ENCODE results near the gene ZC3H7A. TPM values are rescaled to one million over a fixed set of nuclear protein-coding genes. Genes with fewer than 3 reads are reported as not detected.
A peak's percentile ranks its signal among the peaks of the same experiment; 100 is the strongest.

ZC3H7A gene
- total and polyA plus RNA-seq, 9 of the 15 experiments (the other 6 are each of a cell fraction or from before 2014, with no cell fraction given) = 19.8 to 49.1 (median 28.2) TPM

DNA sequence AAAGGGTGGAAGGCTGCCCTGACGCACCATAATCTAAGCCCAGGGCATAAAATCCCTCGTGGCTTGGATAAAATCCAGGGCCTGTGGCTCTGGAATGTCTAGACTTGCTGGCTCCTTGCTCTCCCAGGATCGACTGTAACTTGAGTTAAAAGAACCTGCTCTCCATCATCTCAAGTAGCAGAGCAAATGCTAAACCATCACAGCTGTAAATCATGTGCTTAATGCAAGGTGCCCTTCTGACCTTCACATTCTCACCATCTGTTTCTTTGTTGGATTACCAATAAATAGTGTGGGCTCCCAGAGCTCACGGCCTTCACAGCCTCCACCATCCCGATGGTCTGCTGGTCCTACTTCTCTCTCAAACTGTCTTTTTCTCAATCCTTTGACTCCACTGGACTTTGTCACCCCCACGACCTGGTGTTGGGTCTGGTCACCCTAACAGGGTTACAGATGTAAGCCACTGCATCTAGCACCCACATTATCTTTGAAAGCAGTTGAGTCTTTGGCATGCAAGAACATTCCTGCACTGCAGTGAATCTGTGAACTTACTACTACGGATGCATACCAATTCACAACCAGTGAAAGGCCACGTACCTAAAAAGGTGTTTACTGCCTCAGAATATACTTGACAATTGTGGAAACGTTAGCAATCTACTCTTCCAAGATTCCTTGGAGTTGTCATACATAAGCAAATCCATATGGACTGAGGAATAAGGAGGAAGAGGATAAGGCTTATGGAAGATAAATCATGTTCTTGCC is 39.0 kb upstream of the ZC3H7A start (continued):
- TF ChIP-seq, protein P1, sequence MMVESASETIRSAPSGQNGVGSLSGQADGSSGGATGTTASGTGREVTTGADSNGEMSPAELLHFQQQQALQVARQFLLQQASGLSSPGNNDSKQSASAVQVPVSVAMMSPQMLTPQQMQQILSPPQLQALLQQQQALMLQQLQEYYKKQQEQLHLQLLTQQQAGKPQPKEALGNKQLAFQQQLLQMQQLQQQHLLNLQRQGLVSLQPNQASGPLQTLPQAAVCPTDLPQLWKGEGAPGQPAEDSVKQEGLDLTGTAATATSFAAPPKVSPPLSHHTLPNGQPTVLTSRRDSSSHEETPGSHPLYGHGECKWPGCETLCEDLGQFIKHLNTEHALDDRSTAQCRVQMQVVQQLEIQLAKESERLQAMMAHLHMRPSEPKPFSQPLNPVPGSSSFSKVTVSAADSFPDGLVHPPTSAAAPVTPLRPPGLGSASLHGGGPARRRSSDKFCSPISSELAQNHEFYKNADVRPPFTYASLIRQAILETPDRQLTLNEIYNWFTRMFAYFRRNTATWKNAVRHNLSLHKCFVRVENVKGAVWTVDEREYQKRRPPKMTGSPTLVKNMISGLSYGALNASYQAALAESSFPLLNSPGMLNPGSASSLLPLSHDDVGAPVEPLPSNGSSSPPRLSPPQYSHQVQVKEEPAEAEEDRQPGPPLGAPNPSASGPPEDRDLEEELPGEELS (CRISPR knock-in tag; IDR thresholded peaks at IDR 0.05; ENCODE audit: borderline replicate concordance) = no peak
- TF ChIP-seq RCOR1 (IDR thresholded peaks at IDR 0.05; ENCODE audit: borderline replicate concordance in 1 of 2, low read depth in 2 of 2, low read length in 2 of 2) = 0 out of 4 replicates have a peak, but pooled peaks of 1 of the 2 experiments have one; percentile 29
- TF ChIP-seq ZNF217 (CRISPR knock-in tag; IDR thresholded peaks at IDR 0.05) = no peak
- TF ChIP-seq CBFA2T3 (IDR thresholded peaks at IDR 0.05) = peak; percentile 72
- TF ChIP-seq TFAM (CRISPR knock-in tag; conservative IDR thresholded peaks at IDR 0.05) = no peak
- TF ChIP-seq CHD1 (IDR thresholded peaks at IDR 0.05; ENCODE audit: low read length) = no peak
- TF ChIP-seq MEF2A (IDR thresholded peaks at IDR 0.05; ENCODE audit: control insufficient read depth, low read depth, low read length) = no peak
- TF ChIP-seq HDAC8 (tag; IDR thresholded peaks at IDR 0.05) = no peak
- TF ChIP-seq TEAD1 (CRISPR knock-in tag; IDR thresholded peaks at IDR 0.05) = no peak
- no peak for TF ChIP-seq C11orf30 (IDR thresholded peaks at IDR 0.05; ENCODE audit: low read depth)
- TF ChIP-seq ZNF699 (CRISPR knock-in tag; IDR thresholded peaks at IDR 0.05; ENCODE audit: insufficient replicate concordance) = no peak
- TF ChIP-seq, protein P2, sequence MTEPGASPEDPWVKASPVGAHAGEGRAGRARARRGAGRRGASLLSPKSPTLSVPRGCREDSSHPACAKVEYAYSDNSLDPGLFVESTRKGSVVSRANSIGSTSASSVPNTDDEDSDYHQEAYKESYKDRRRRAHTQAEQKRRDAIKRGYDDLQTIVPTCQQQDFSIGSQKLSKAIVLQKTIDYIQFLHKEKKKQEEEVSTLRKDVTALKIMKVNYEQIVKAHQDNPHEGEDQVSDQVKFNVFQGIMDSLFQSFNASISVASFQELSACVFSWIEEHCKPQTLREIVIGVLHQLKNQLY (CRISPR knock-in tag; conservative IDR thresholded peaks at IDR 0.05) = no peak
- TF ChIP-seq, protein P3, sequence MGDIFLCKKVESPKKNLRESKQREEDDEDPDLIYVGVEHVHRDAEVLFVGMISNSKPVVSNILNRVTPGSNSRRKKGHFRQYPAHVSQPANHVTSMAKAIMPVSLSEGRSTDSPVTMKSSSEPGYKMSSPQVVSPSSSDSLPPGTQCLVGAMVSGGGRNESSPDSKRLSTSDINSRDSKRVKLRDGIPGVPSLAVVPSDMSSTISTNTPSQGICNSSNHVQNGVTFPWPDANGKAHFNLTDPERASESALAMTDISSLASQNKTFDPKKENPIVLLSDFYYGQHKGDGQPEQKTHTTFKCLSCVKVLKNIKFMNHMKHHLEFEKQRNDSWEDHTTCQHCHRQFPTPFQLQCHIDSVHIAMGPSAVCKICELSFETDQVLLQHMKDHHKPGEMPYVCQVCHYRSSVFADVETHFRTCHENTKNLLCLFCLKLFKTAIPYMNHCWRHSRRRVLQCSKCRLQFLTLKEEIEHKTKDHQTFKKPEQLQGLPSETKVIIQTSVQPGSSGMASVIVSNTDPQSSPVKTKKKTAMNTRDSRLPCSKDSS (IDR thresholded peaks at IDR 0.05; ENCODE audit: low read depth, partially characterized antibody) = no peak
- TF ChIP-seq ESRRB (CRISPR knock-in tag; IDR thresholded peaks at IDR 0.05; ENCODE audit: borderline replicate concordance) = no peak
- no peak for TF ChIP-seq BDP1 (IDR thresholded peaks at IDR 0.05; ENCODE audit: insufficient read depth, insufficient read length)
- peak; percentile 75 for TF ChIP-seq ESRRA (IDR thresholded peaks at IDR 0.05; ENCODE audit: borderline replicate concordance, low read depth)
- no peak for TF ChIP-seq ZFX (CRISPR knock-in tag; IDR thresholded peaks at IDR 0.05)
- TF ChIP-seq EP400 (IDR thresholded peaks at IDR 0.05) = no peak
- TF ChIP-seq HBP1 (CRISPR knock-in tag; IDR thresholded peaks at IDR 0.05) = peak; percentile 59; the same call in 1 of the 2 replicates
- TF ChIP-seq ZNF707 (CRISPR knock-in tag; conservative IDR thresholded peaks at IDR 0.05) = no peak
- 0 out of 2 replicates have a peak, but pooled peaks have one; percentile 9 for TF ChIP-seq BHLHE40 (IDR thresholded peaks at IDR 0.05; ENCODE audit: low read length)
- no peak for TF ChIP-seq JUND (IDR thresholded peaks at IDR 0.05; ENCODE audit: borderline replicate concordance, low read depth, low read length)
- no peak for TF ChIP-seq JUND (tag; IDR thresholded peaks at IDR 0.05; ENCODE audit: borderline replicate concordance, low read depth, low read length)
